GM12878 (cell line): Measurements from ENCODE around the gene SPDL1. TPM values are rescaled to one million over a fixed set of nuclear protein-coding genes. Genes with fewer than 3 reads are reported as not detected.
A peak's percentile ranks its signal among the peaks of the same experiment; 100 is the strongest.

Experiments used
- ATAC-seq: fragments of 200-7000 bp; cut with Tn5 transposase; 3 replicates; pipeline ENCODE4 v1.9.1; 2020; ENCODE audit warnings: mild to moderate bottlenecking, moderate library complexity
- BruUV-seq: library from RNA; stranded (reverse); fragments of 400-500 nt; replicated peaks from 2 replicates; lab custom pipeline; 2021; lab: Mats Ljungman, UMichigan
- CTCF ChIA-PET: fragments of 300-600 bp; sonication (Branson Sonifier 250); formaldehyde crosslinking; extraction: SDS; loops from one replicate; lab custom pipeline; 2021; ENCODE audit warnings: inconsistent platforms; lab: Yijun Ruan, JAX
- POLR2A ChIA-PET: fragments of 350-600 bp; formaldehyde crosslinking; extraction: SDS; loops from one replicate; lab custom pipeline; 2021; ENCODE audit warnings: inconsistent platforms; lab: Charles Lee
- RAD21 ChIA-PET: fragments of 300-600 bp; sonication (Branson Sonifier 250); formaldehyde crosslinking; loops from one replicate; lab custom pipeline; 2023; ENCODE audit warnings: antibody characterized with exemption; ENCODE audit not compliant: unreplicated experiment; lab: Charles Lee
- SMC1A ChIA-PET: fragments of 300-600 bp; sonication (Branson Sonifier 250); formaldehyde crosslinking; loops from one replicate; lab custom pipeline; 2023; ENCODE audit not compliant: unreplicated experiment, uncharacterized antibody; lab: Charles Lee
- DNase-seq: peaks from one replicate; pipeline ENCODE4 v3.0.0-alpha.2; 2011; ENCODE audit warnings: low read depth, low spot score
- FAIRE-seq: peaks from 3 replicates; lab custom pipeline; 2011; peaks lifted over from hg19 to GRCh38; lab: Jason Lieb, UNC
- H2AFZ ChIP-seq: 2 replicates; pipeline ENCODE4 v1.6.0; 2011; ENCODE audit warnings: low read depth, low read length, control low read depth; ENCODE audit not compliant: control insufficient read depth
- H3K27ac ChIP-seq: 2 replicates; pipeline ENCODE4 v1.5.1; 2011; ENCODE audit warnings: control low read depth; ENCODE audit not compliant: control insufficient read depth, insufficient read depth
- H3K27me3 ChIP-seq, 2 experiments: replicated peaks in 1 of 2; 2 replicates each; pipeline versions ENCODE4 v1.6.0 to v1.6.1; 2011; ENCODE audit warnings: low read length in 1 of 2; ENCODE audit not compliant: control insufficient read depth in 2 of 2, insufficient read depth in 2 of 2
- H3K36me3 ChIP-seq, 2 experiments: 2 replicates each; pipeline ENCODE4 v1.5.1; 2011; ENCODE audit warnings: low read length in 1 of 2; ENCODE audit not compliant: control insufficient read depth in 2 of 2, insufficient read depth in 2 of 2
- H3K4me1 ChIP-seq: 2 replicates; pipeline ENCODE4 v1.6.1; 2011; ENCODE audit warnings: mild to moderate bottlenecking, low read length, moderate library complexity, mixed read lengths; ENCODE audit not compliant: control insufficient read depth, insufficient read depth
- H3K4me2 ChIP-seq: 2 replicates; pipeline ENCODE4 v1.6.0; 2011; ENCODE audit warnings: control low read depth; ENCODE audit not compliant: control insufficient read depth, insufficient read depth
- H3K4me3 ChIP-seq: fragments of 200-600 bp; sonication (generic); 2 replicates; pipeline ENCODE4 v1.5.1; 2016
- H3K79me2 ChIP-seq: 2 replicates; pipeline ENCODE4 v1.6.0; 2011; ENCODE audit warnings: low read length; ENCODE audit not compliant: control insufficient read depth, insufficient read depth
- H3K9ac ChIP-seq: 2 replicates; pipeline ENCODE4 v1.8.0; 2011; ENCODE audit warnings: low read length, control low read depth, mixed read lengths; ENCODE audit not compliant: control insufficient read depth, insufficient read depth
- H3K9me3 ChIP-seq: replicated peaks from 3 replicates; pipeline ENCODE4 v1.5.1; 2011; ENCODE audit warnings: mild to moderate bottlenecking, low read length; ENCODE audit not compliant: control insufficient read depth, insufficient read depth
- H4K20me1 ChIP-seq: 2 replicates; pipeline ENCODE4 v1.6.0; 2011; ENCODE audit not compliant: control insufficient read depth, insufficient read depth
- BCL11A ChIP-seq: IDR thresholded peaks from 2 replicates; pipeline ENCODE4 v1.6.1; 2011; ENCODE audit warnings: low read depth, low read length
- E4F1 ChIP-seq: fragments of 450-650 bp; IDR thresholded peaks from 2 replicates; pipeline ENCODE4 v1.6.1; 2018; ENCODE audit warnings: borderline replicate concordance, mild to moderate bottlenecking; ENCODE audit not compliant: partially characterized antibody
- EGR1 ChIP-seq, 2 experiments: IDR thresholded peaks; 1 replicate in 1 of 2; 2 replicates in 1 of 2; pipeline ENCODE4 v1.6.1; 2011 to 2012; ENCODE audit warnings: low read depth in 2 of 2, low read length in 2 of 2, borderline replicate concordance in 1 of 2, mild to moderate bottlenecking in 1 of 2, moderate library complexity in 1 of 2
- JUNB ChIP-seq: IDR thresholded peaks from 2 replicates; pipeline ENCODE4 v1.6.1; 2016; ENCODE audit warnings: antibody characterized with exemption, mild to moderate bottlenecking
- NFYB ChIP-seq: IDR thresholded peaks from 2 replicates; pipeline ENCODE4 v1.6.1; 2011; ENCODE audit warnings: low read depth, mild to moderate bottlenecking, low read length, improper control_type of control experiment, moderate library complexity; ENCODE audit not compliant: insufficient read depth
- PML ChIP-seq: IDR thresholded peaks from 2 replicates; pipeline ENCODE4 v1.6.1; 2012; ENCODE audit warnings: low read length, inconsistent platforms
- POLR2AphosphoS5 ChIP-seq: IDR thresholded peaks from 2 replicates; pipeline ENCODE4 v1.6.1; 2011; ENCODE audit warnings: mild to moderate bottlenecking, low read length, inconsistent platforms
- SIX5 ChIP-seq: IDR thresholded peaks from 2 replicates; pipeline ENCODE4 v1.6.1; 2011; ENCODE audit warnings: mild to moderate bottlenecking, low read depth, low read length, moderate library complexity; ENCODE audit not compliant: severe bottlenecking
- TCF7 ChIP-seq: IDR thresholded peaks from 2 replicates; pipeline ENCODE4 v1.6.1; 2014; ENCODE audit warnings: antibody characterized with exemption, borderline replicate concordance
- WGBS: methylation state at CpG from one replicate; pipeline ENCODE4 v1.1.6; 2016; ENCODE audit warnings: low lambda C conversion rate; ENCODE audit not compliant: insufficient replicate concordance, insufficient coverage; ENCODE audit errors: missing lambda C conversion rate; 5-methylcytosine and 5-hydroxymethylcytosine counted together
- in situ Hi-C: fragments of 300-500 bp; cut with MboI; formaldehyde crosslinking; loops from 9 replicates; pipeline ENCODE4 v1.14.3; 2018; ENCODE audit warnings: mixed read lengths
- intact Hi-C: fragments of 100-400 bp; cut with micrococcal nuclease; formaldehyde crosslinking; loops from one replicate; pipeline ENCODE4 v1.14.2; 2022; ENCODE audit not compliant: unreplicated experiment
- polyA plus RNA-seq, 11 experiments: library from polyadenylated mRNA; depleted of rRNA in 4 of 11; unstranded in 6 of 11; stranded (reverse) in 5 of 11; fragments of >200 nt; fragmentation: Nextera tagmentation in 4 of 11; fragmentation: Illumina TruSeq in 1 of 11; extraction: Ambion mirVana in 4 of 11; extraction: Trizol in 1 of 11; gene quantifications; 1 replicate in 1 of 11; 2 replicates in 10 of 11; pipeline versions ENCODE4 v1.2.1 to v1.2.3, GENCODE V29; 2011 to 2016; ENCODE audit warnings: inconsistent platforms in 2 of 11, missing spikeins in 2 of 11, low read depth in 1 of 11
- total RNA-seq, 4 experiments: library from RNA; depleted of rRNA in 3 of 4; stranded (reverse); fragments of >200 nt in 3 of 4; fragmentation: Illumina TruSeq in 1 of 4; extraction: Trizol in 1 of 4; gene quantifications; 2 replicates each; pipeline versions ENCODE4 v1.2.1 to v1.2.3, GENCODE V29; 2013 to 2021
- TF ChIP-seq, protein P1 (sequence below): IDR thresholded peaks from 2 replicates; pipeline ENCODE4 v1.6.1; 2012; ENCODE audit warnings: low read depth, low read length, improper control_type of control experiment
- TF ChIP-seq, protein P2 (sequence below): fragments of 150-350 bp; IDR thresholded peaks from 2 replicates; pipeline ENCODE4 v1.6.1; 2016; ENCODE audit warnings: low read depth, low read length

SPDL1 gene
- total and polyA plus RNA-seq, 10 of the 15 experiments (the other 5 are each of a cell fraction or from before 2014, with no cell fraction given) = 34.2 to 69.9 (median 46.0) TPM

DNA sequence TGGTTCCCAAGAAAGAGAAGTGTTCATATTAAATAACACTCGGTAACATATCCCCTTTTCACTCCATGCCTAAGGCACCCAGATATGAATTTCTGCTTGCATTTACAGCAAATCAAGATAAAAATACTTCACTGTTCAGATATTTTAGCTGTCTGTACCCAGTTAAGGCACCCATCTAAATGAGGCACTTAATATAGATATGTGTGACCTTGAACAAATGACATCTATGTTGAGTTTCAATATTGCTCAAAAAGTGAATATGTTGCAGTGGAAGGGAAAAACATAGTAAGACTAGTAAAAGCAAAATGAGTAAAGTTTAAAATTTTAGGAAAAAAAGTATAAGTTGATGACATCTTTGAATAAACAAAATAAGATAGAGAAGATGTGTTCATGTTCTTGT lies 32.4 kb upstream of the SPDL1 start:
- H3K36me3 ChIP-seq = no peaks in the 10 kb centered on the region
- ChIA-PET SMC1A (no interaction called here), RAD21 (no interaction called here), CTCF (no interaction called here), POLR2A (no interaction called here)
- no peaks in the 10 kb centered on the region for H3K79me2 ChIP-seq
- ATAC-seq (no peak), DNase-seq (no peak), FAIRE-seq (no peak)
- no peak overlapping the region for H3K9ac ChIP-seq
- no peaks in the 10 kb centered on the region for H4K20me1 ChIP-seq
- H3K4me3 ChIP-seq = no peak overlapping the region
- BruUV-seq = no TSS peak
- peak; percentile 31; the same call in 1 of the 2 replicates for TF ChIP-seq JUNB
- TF ChIP-seq BCL11A = no peak
- no peaks in the 10 kb centered on the region for H3K9me3 ChIP-seq
- in situ Hi-C loops = no loop called here
- WGBS = 0% methylated on average over 1 of the region's 1 CpG
- H2AFZ ChIP-seq = no peak overlapping the region
- no peak overlapping the region for H3K4me2 ChIP-seq
- H3K27me3 ChIP-seq = peaks cover 1 to 3% of the 10 kb centered on the region in 2 experiments; a peak in 1 of 4 replicates
- H3K4me1 ChIP-seq = no peaks in the 10 kb centered on the region
- intact Hi-C loops = no loop called here
- no peak overlapping the region for H3K27ac ChIP-seq

- H3K27me3 ChIP-seq = peaks cover 1 to 3% of the 10 kb centered on the region in 2 experiments; a peak in 1 of 4 replicates
- TF ChIP-seq, protein P1, sequence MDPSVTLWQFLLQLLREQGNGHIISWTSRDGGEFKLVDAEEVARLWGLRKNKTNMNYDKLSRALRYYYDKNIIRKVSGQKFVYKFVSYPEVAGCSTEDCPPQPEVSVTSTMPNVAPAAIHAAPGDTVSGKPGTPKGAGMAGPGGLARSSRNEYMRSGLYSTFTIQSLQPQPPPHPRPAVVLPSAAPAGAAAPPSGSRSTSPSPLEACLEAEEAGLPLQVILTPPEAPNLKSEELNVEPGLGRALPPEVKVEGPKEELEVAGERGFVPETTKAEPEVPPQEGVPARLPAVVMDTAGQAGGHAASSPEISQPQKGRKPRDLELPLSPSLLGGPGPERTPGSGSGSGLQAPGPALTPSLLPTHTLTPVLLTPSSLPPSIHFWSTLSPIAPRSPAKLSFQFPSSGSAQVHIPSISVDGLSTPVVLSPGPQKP = no peak
- TF ChIP-seq PML (no peak), E4F1 (no peak), NFYB (no peak), EGR1 (IDR thresholded peaks at IDR 0.05; ENCODE audit: borderline replicate concordance in 1 of 2, low read depth in 2 of 2, low read length in 2 of 2) (no peak), SIX5 (no peak), TCF7 (no peak), POLR2AphosphoS5 (no peak)
- TF ChIP-seq, protein P2, sequence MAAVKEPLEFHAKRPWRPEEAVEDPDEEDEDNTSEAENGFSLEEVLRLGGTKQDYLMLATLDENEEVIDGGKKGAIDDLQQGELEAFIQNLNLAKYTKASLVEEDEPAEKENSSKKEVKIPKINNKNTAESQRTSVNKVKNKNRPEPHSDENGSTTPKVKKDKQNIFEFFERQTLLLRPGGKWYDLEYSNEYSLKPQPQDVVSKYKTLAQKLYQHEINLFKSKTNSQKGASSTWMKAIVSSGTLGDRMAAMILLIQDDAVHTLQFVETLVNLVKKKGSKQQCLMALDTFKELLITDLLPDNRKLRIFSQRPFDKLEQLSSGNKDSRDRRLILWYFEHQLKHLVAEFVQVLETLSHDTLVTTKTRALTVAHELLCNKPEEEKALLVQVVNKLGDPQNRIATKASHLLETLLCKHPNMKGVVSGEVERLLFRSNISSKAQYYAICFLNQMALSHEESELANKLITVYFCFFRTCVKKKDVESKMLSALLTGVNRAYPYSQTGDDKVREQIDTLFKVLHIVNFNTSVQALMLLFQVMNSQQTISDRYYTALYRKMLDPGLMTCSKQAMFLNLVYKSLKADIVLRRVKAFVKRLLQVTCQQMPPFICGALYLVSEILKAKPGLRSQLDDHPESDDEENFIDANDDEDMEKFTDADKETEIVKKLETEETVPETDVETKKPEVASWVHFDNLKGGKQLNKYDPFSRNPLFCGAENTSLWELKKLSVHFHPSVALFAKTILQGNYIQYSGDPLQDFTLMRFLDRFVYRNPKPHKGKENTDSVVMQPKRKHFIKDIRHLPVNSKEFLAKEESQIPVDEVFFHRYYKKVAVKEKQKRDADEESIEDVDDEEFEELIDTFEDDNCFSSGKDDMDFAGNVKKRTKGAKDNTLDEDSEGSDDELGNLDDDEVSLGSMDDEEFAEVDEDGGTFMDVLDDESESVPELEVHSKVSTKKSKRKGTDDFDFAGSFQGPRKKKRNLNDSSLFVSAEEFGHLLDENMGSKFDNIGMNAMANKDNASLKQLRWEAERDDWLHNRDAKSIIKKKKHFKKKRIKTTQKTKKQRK = no peak
Measured at GRCh38 chr5:169551696-169552095, 31.9 kb upstream of the SPDL1 start.

More at GRCh38 chr5:169551696-169552095, 31.9 kb upstream of the SPDL1 start:
- Histone ChIP-seq H3K9ac (no peak overlapping the region), H3K4me3 (no peak overlapping the region), H3K4me2 (no peak overlapping the region), H4K20me1 (no peaks in the 10 kb centered on the region), H3K9me3 (no peaks in the 10 kb centered on the region), H3K36me3 (no peaks in the 10 kb centered on the region), H3K79me2 (no peaks in the 10 kb centered on the region), H3K27ac (no peak overlapping the region), H3K4me1 (no peaks in the 10 kb centered on the region), H2AFZ (no peak overlapping the region)
- WGBS = 46% methylated on average over 4 of the region's 4 CpGs
- DNase-seq = no peak
- intact Hi-C loops = no loop called here
- BruUV-seq = no TSS peak
- in situ Hi-C loops = no loop called here
- ChIA-PET CTCF (no interaction called here), RAD21 (no interaction called here), SMC1A (no interaction called here), POLR2A (no interaction called here)
- ATAC-seq = no peak
- no peak for FAIRE-seq
